Measurements from ENCODE around the gene NOX5. TPM values are rescaled to one million over a fixed set of nuclear protein-coding genes. Genes with fewer than 3 reads are reported as not detected.

The NOX5 gene
- total RNA-seq, 2 donors from 2014 or later = 0.26 TPM; not detected in 1

DNA sequence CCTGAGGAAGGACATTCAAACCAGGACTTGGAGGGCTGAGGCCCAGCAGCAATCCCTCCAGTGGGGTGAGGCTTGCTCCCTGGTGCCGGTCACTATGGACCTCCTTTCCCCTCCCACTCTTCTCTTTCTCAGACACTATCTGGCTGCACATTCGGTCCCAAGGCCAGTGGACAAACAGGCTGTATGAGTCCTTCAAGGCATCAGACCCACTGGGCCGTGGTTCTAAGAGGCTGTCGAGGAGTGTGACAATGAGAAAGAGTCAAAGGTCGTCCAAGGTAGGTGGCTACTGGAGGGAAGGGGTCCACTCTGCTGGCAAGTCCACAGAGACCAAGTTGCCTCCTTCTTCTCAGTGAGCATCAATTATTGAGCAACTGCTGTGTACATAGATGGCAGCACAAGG, 28.0 kb downstream of the NOX5 start:
- Histone ChIP-seq H3K4me1 (no peaks in the 10 kb centered on the region), H3K4me3 (no peak overlapping the region), H3K9me3 (no peaks in the 10 kb centered on the region), H3K36me3 (replicated peaks in 1 of 2; ENCODE audit: insufficient read depth in 1 of 2, low read depth in 2 of 2) (no peaks in the 10 kb centered on the region), H3K27me3 (no peaks in the 10 kb centered on the region), H3K27ac (no peak overlapping the region)
- no peak for DNase-seq
- no peak for ATAC-seq
- TF ChIP-seq, protein P1, sequence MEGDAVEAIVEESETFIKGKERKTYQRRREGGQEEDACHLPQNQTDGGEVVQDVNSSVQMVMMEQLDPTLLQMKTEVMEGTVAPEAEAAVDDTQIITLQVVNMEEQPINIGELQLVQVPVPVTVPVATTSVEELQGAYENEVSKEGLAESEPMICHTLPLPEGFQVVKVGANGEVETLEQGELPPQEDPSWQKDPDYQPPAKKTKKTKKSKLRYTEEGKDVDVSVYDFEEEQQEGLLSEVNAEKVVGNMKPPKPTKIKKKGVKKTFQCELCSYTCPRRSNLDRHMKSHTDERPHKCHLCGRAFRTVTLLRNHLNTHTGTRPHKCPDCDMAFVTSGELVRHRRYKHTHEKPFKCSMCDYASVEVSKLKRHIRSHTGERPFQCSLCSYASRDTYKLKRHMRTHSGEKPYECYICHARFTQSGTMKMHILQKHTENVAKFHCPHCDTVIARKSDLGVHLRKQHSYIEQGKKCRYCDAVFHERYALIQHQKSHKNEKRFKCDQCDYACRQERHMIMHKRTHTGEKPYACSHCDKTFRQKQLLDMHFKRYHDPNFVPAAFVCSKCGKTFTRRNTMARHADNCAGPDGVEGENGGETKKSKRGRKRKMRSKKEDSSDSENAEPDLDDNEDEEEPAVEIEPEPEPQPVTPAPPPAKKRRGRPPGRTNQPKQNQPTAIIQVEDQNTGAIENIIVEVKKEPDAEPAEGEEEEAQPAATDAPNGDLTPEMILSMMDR (IDR thresholded peaks at IDR 0.05) = no peak
- no peak for TF ChIP-seq POLR2A (IDR thresholded peaks at IDR 0.05)
- WGBS, 2 donors = 62 to 81% methylated on average over 5 of the region's 5 CpGs
- intact Hi-C loops (cut with DNase I) = no loop called here

DNA sequence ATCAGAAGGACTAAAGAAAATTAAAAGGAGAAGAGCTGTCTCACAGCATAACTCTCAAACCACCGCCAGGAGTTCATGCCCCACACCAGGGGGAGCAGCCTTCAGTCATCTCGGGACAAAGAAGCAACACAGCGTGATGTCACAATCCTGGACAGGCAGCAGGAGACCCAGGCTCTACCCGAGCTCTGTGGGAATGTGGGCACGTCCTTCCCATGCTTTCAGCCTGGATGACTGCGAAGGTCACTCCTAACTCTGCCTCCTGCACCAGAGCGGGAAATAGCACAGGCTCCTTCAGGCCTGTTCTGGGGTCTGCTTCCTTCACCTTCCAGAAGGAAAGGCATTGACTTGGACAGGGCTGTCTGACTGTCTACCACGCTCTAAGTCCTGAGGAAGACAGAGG, 31.3 kb downstream of the NOX5 start:
- no peak overlapping the region for H3K27ac ChIP-seq
- H3K9me3 ChIP-seq = no peaks in the 10 kb centered on the region
- H3K4me1 ChIP-seq = no peaks in the 10 kb centered on the region
- H3K36me3 ChIP-seq (replicated peaks in 1 of 2; ENCODE audit: insufficient read depth in 1 of 2, low read depth in 2 of 2) = no peaks in the 10 kb centered on the region
- DNase-seq (no peak), ATAC-seq (no peak)
- TF ChIP-seq, protein P1 (IDR thresholded peaks at IDR 0.05) = no peak
- no peak for TF ChIP-seq POLR2A (IDR thresholded peaks at IDR 0.05)
- H3K4me3 ChIP-seq = no peak overlapping the region
- WGBS, 2 donors = 65 to 83% methylated on average over 1 to 8 of the region's 8 CpGs
- H3K27me3 ChIP-seq = no peaks in the 10 kb centered on the region
- intact Hi-C loops (cut with DNase I) = no loop called here

DNA sequence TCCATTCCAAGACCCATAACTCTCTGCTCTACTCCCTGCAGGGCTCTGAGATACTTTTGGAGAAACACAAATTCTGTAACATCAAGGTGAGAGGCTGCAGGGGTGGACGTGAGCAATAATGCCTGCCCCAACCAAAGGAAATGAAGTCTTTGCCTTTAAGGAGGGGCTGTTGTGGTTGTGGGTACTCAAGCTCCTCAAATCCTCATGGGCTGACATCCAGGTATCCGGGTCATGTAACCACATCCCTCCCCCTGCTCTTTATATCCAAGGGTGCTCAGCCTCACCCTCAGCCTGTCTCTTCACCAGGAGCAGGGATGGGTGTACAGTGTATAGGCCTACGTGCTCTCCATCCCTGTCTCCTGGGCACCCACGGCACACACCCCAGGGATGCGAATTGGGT, 32.3 kb downstream of the NOX5 start:
- Histone ChIP-seq H3K27me3 (no peaks in the 10 kb centered on the region), H3K9me3 (no peaks in the 10 kb centered on the region), H3K27ac (no peak overlapping the region), H3K4me3 (no peak overlapping the region), H3K4me1 (no peaks in the 10 kb centered on the region), H3K36me3 (replicated peaks in 1 of 2; ENCODE audit: insufficient read depth in 1 of 2, low read depth in 2 of 2) (no peaks in the 10 kb centered on the region)
- DNase-seq (no peak), ATAC-seq (no peak)
- 72 to 80% methylated on average over 5 of the region's 5 CpGs for WGBS, 2 donors
- TF ChIP-seq, protein P1 (IDR thresholded peaks at IDR 0.05) = no peak
- no peak for TF ChIP-seq POLR2A (IDR thresholded peaks at IDR 0.05)
- intact Hi-C loops (cut with DNase I) = no loop called here

DNA sequence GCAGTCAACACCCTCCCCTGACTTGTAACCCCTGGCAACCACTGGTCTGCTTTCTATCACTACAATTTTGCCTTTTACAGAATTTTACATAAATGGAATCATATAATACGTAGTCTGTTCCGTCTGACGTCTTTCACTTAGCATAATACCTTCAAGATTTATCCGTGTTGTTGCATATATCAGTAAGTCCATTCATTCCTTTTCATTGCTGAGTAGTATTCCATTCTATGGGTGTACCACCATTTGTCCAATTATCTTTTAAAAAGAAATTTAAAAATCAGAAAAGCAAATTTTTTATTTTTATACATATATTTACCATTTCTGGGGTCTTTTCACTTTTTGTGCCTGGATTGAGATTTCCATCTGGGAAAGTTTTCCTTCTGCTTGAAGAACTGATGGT, 35.5 kb downstream of the NOX5 start:
- WGBS, 2 donors = 86 to 88% methylated on average over 4 of the region's 4 CpGs

DNA sequence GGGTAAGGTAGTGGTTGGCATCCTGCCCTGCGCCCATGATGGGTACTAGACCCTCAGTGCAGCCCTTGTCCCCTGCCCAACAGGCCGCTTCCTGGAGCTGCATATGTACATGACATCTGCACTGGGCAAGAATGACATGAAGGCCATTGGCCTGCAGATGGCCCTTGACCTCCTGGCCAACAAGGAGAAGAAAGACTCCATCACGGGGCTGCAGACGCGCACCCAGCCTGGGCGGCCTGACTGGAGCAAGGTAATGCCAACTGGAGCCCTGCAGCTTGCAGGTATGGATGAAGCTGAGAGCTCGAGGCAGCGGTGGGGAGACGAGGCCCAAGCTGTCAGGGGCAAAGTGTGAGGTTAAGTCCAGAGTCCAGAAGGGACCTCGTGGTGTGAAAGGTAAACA, 40.8 kb downstream of the NOX5 start:
- intact Hi-C loops (cut with DNase I) = loop anchor here (5.0 to 10.0 kb wide), 2 partner anchors 210 to 342 kb away; no protein-coding TSS in a partner anchor
- Histone ChIP-seq H3K4me1 (peaks cover 7% of the 10 kb centered on the region), H3K27me3 (no peaks in the 10 kb centered on the region), H3K4me3 (no peak overlapping the region), H3K27ac (no peak overlapping the region), H3K9me3 (no peaks in the 10 kb centered on the region), H3K36me3 (replicated peaks in 1 of 2; ENCODE audit: insufficient read depth in 1 of 2, low read depth in 2 of 2) (no peaks in the 10 kb centered on the region)
- DNase-seq (no peak), ATAC-seq (no peak)
- no peak for TF ChIP-seq POLR2A (IDR thresholded peaks at IDR 0.05)
- TF ChIP-seq, protein P1 (IDR thresholded peaks at IDR 0.05) = no peak
- 79 to 86% methylated on average over 5 to 10 of the region's 10 CpGs for WGBS, 2 donors

More for the DNA sequence above, 35.5 kb downstream of the NOX5 start:
- no peak for TF ChIP-seq POLR2A (IDR thresholded peaks at IDR 0.05)
- TF ChIP-seq, protein P1 (IDR thresholded peaks at IDR 0.05) = no peak
- Histone ChIP-seq H3K27me3 (no peaks in the 10 kb centered on the region), H3K27ac (no peak overlapping the region), H3K36me3 (replicated peaks in 1 of 2; ENCODE audit: insufficient read depth in 1 of 2, low read depth in 2 of 2) (no peaks in the 10 kb centered on the region), H3K4me3 (no peak overlapping the region), H3K9me3 (no peaks in the 10 kb centered on the region), H3K4me1 (no peaks in the 10 kb centered on the region)
- ATAC-seq (no peak), DNase-seq (no peak)
- intact Hi-C loops (cut with DNase I) = loop anchor here (10.0 kb wide), 1 partner anchor 215 kb away; no protein-coding TSS in a partner anchor

All from body of pancreas (tissue), 4 donors.